Lung (tissue), 12 donors: ENCODE data around the gene CRKL. TPM values are rescaled to one million over a fixed set of nuclear protein-coding genes. Genes with fewer than 3 reads are reported as not detected.

ENCODE experiments used
- ATAC-seq: fragments of 200-7000 bp; cut with Tn5 transposase; one replicate; pipeline ENCODE4 v1.9.1; 2020; ENCODE audit warnings: moderate number of reproducible peaks; ENCODE audit not compliant: insufficient read depth, low FRiP score
- DNase-seq, 3 donors: peaks; one replicate each; pipeline ENCODE4 v3.0.0-alpha.2; 2013 to 2017
- H3K27ac ChIP-seq, 2 donors: one replicate each; pipeline ENCODE4 v1.5.1; 2013; ENCODE audit warnings: mild to moderate bottlenecking in 2 of 2, moderate library complexity in 2 of 2, control low read depth in 1 of 2, inconsistent platforms in 1 of 2, low read depth in 1 of 2, low read length in 1 of 2
- H3K27me3 ChIP-seq, 3 donors: one replicate each; pipeline ENCODE4 v1.5.1; 2013; ENCODE audit warnings: low read length in 2 of 3; ENCODE audit not compliant: control insufficient read depth in 3 of 3, insufficient read depth in 3 of 3
- H3K36me3 ChIP-seq, 4 donors: one replicate each; pipeline ENCODE4 v1.5.1; 2013; ENCODE audit warnings: low read length in 4 of 4, mild to moderate bottlenecking in 1 of 4, moderate library complexity in 1 of 4; ENCODE audit not compliant: control insufficient read depth in 4 of 4, insufficient read depth in 4 of 4
- H3K4me1 ChIP-seq, 5 donors: one replicate each; pipeline ENCODE4 v1.5.1; 2013; ENCODE audit warnings: low read length in 5 of 5, mild to moderate bottlenecking in 2 of 5, moderate library complexity in 1 of 5; ENCODE audit not compliant: control insufficient read depth in 5 of 5, insufficient read depth in 5 of 5
- H3K4me3 ChIP-seq: one replicate; pipeline ENCODE4 v1.5.1; 2013; ENCODE audit warnings: mild to moderate bottlenecking, control low read depth, moderate library complexity
- H3K9ac ChIP-seq, 2 donors: one replicate each; pipeline ENCODE4 v1.5.1; 2013; ENCODE audit warnings: low read length in 2 of 2, control low read depth in 1 of 2; ENCODE audit not compliant: insufficient read depth in 1 of 2
- H3K9me3 ChIP-seq, 4 donors: one replicate each; pipeline ENCODE4 v1.5.1; 2013; ENCODE audit warnings: low read length in 3 of 4, mild to moderate bottlenecking in 1 of 4, moderate library complexity in 1 of 4; ENCODE audit not compliant: control insufficient read depth in 4 of 4, insufficient read depth in 3 of 4
- CTCF ChIP-seq: IDR thresholded peaks from 2 replicates; pipeline ENCODE4 v1.5.1; 2012; ENCODE audit warnings: mild to moderate bottlenecking; ENCODE audit errors: control extremely low read depth, extremely low read depth
- WGBS, 2 donors: extraction: QIAGEN DNeasy Blood & Tissue Kit; methylation state at CpG; one replicate each; pipeline ENCODE4 v1.1.7; 2013; 5-methylcytosine and 5-hydroxymethylcytosine counted together
- polyA plus RNA-seq, 2 donors: library from polyadenylated mRNA; stranded (reverse); fragments of 200-250 nt; gene quantifications; one replicate each; pipeline ENCODE4 v1.2.1, GENCODE V29; 2013
- total RNA-seq, 2 donors: library from RNA; depleted of rRNA in 1 of 2; stranded (reverse); fragments of >200 nt in 1 of 2; gene quantifications; one replicate each; pipeline ENCODE4 v1.2.1, GENCODE V29; 2014 to 2021
- donor health status: control.
- donor health status: control.
- donor health status: Bipolar disorder and iron deficiency.
- donor health status: healthy.
- donor health status: DM: yes; HTN: yes; CAD: no.

The CRKL gene
- total and polyA plus RNA-seq, 4 donors = 18.3 to 58.6 (median 39.1) TPM

GRCh38 chr22:20951932-20952380, 34.7 kb downstream of the CRKL start:
- ATAC-seq (no peak), DNase-seq (no peak)
- H3K4me1 ChIP-seq = peaks cover 0 to 11% (median 2%) of the 10 kb centered on the region in 5 donors
- H3K4me3 ChIP-seq = no peak overlapping the region
- 91 to 93% methylated on average over 8 of the region's 8 CpGs for WGBS, 2 donors
- peaks cover 0 to 5% (median 0%) of the 10 kb centered on the region in 3 donors for H3K27me3 ChIP-seq
- H3K9ac ChIP-seq = no peak overlapping the region
- H3K9me3 ChIP-seq = peaks cover 0 to 1% (median 0%) of the 10 kb centered on the region in 4 donors
- TF ChIP-seq CTCF = no peak
- H3K27ac ChIP-seq = no peak overlapping the region
- peaks cover 12 to 28% (median 18%) of the 10 kb centered on the region in 4 donors for H3K36me3 ChIP-seq

DNA sequence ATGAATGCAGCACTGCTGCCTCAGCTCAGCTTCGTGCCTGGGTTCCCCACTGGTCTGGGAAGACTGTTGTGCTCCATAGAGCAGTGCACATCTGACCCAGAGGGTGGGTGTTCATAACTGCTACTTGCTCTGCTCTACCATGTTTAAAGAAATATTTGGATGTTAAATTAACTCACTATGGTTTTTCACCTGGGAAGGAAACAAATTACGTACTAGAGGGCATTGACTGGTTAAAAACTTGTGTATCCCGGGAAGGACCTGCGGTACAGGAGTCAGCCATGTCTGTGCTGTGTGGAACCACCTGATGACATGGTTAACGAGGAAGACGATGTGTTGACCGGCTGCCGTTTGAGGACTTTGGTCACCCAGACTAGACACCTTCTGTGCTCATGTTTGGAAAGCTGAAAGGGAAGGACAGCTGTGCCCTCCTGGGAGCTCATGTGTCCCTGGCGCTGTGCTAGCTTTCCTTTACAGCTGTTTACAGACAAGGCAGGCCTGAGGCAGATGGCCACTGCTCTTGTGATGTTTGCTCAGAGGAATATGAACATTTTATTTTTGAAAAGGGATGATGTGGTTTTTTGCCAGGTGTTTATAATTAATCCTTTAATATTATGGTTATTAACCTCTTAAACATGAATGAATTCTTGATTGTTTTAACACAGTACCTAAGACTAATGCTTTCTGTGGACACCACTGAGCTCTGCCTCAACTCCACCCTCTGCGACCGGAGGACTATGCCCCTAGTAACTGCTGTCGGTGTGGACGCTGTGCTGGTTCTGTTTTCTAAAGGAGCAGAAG, 35.5 kb downstream of the CRKL start:
- Histone ChIP-seq H3K27ac (no peak overlapping the region), H3K27me3 (peaks cover 0 to 6% (median 0%) of the 10 kb centered on the region in 3 donors), H3K4me3 (no peak overlapping the region), H3K36me3 (peaks cover 12 to 28% (median 18%) of the 10 kb centered on the region in 4 donors), H3K9me3 (peaks cover 0 to 1% (median 0%) of the 10 kb centered on the region in 4 donors), H3K4me1 (peaks cover 0 to 8% (median 2%) of the 10 kb centered on the region in 5 donors), H3K9ac (no peak overlapping the region)
- 90 to 91% methylated on average over 13 of the region's 13 CpGs for WGBS, 2 donors
- ATAC-seq (no peak), DNase-seq (no peak)
- no peak for TF ChIP-seq CTCF

GRCh38 chr22:20953342-20953608, 36.1 kb downstream of the CRKL start:
- Histone ChIP-seq H3K27ac (no peak overlapping the region), H3K36me3 (peaks cover 12 to 28% (median 18%) of the 10 kb centered on the region in 4 donors), H3K4me1 (peaks cover 0 to 12% (median under 1%) of the 10 kb centered on the region in 5 donors), H3K4me3 (no peak overlapping the region), H3K9me3 (peaks cover 0 to 1% (median 0%) of the 10 kb centered on the region in 4 donors), H3K9ac (no peak overlapping the region), H3K27me3 (peaks cover 0 to 11% (median 2%) of the 10 kb centered on the region in 3 donors)
- no peak for TF ChIP-seq CTCF
- DNase-seq (no peak), ATAC-seq (no peak)
- WGBS, 2 donors = 73 to 79% methylated on average over 3 of the region's 3 CpGs
